Cardiac muscle cell (in vitro differentiated cells and primary cell): Measurements from ENCODE around the gene CINP. TPM values are rescaled to one million over a fixed set of nuclear protein-coding genes. Genes with fewer than 3 reads are reported as not detected.
A peak's percentile ranks its signal among the peaks of the same experiment; 100 is the strongest.

ENCODE experiments used
- DNase-seq, 2 donors: peaks; one replicate each; pipeline versions ENCODE4 v3.0.0 to v3.0.0-alpha.2; 2010 to 2017; ENCODE audit warnings: low read depth in 1 of 2, low spot score in 1 of 2
- H3K27ac ChIP-seq: fragments of 200-600 bp; sonication (generic); 2 replicates; pipeline ENCODE4 v1.5.1; 2016
- H3K27me3 ChIP-seq: fragments of 200-600 bp; sonication (generic); 2 replicates; pipeline ENCODE4 v1.6.0; 2016; ENCODE audit warnings: control low read depth
- H3K36me3 ChIP-seq: fragments of 200-600 bp; sonication (generic); 2 replicates; pipeline ENCODE4 v1.5.1; 2016; ENCODE audit warnings: control low read depth
- H3K4me1 ChIP-seq: fragments of 200-600 bp; sonication (generic); 2 replicates; pipeline ENCODE4 v1.8.1; 2017; ENCODE audit warnings: low read depth, mild to moderate bottlenecking, mixed run types
- H3K4me3 ChIP-seq: fragments of 200-600 bp; sonication (generic); 2 replicates; pipeline ENCODE4 v1.5.1; 2016; ENCODE audit warnings: mild to moderate bottlenecking
- H3K9me3 ChIP-seq: fragments of 200-600 bp; sonication (generic); 2 replicates; pipeline ENCODE4 v1.5.1; 2017; ENCODE audit warnings: low read depth, mild to moderate bottlenecking, control low read depth
- polyA plus RNA-seq: library from polyadenylated mRNA; unstranded; fragments of >200 nt; fragmentation: Nextera tagmentation; extraction: Ambion mirVana; gene quantifications from 2 replicates; pipeline ENCODE4 v1.2.1, GENCODE V29; 2016
- total RNA-seq: library from RNA; depleted of rRNA; stranded (reverse); fragments of >200 nt; gene quantifications from 2 replicates; pipeline ENCODE4 v1.2.3, GENCODE V29; 2016
- TF ChIP-seq, protein P1 (sequence below): IDR thresholded peaks from 2 replicates; pipeline ENCODE4 v1.5.1; 2012; ENCODE audit warnings: low read depth, mild to moderate bottlenecking, low read length

Gene CINP
- total and polyA plus RNA-seq, 2 experiments from 2014 or later = 45.4 to 49.1 TPM

- Histone ChIP-seq H3K36me3 (no peaks in the 10 kb centered on the region), H3K27me3 (no peaks in the 10 kb centered on the region), H3K4me3 (no peak overlapping the region), H3K27ac (peak overlapping the region; percentile 62), H3K4me1 (no peaks in the 10 kb centered on the region), H3K9me3 (no peaks in the 10 kb centered on the region)
- TF ChIP-seq, protein P1, sequence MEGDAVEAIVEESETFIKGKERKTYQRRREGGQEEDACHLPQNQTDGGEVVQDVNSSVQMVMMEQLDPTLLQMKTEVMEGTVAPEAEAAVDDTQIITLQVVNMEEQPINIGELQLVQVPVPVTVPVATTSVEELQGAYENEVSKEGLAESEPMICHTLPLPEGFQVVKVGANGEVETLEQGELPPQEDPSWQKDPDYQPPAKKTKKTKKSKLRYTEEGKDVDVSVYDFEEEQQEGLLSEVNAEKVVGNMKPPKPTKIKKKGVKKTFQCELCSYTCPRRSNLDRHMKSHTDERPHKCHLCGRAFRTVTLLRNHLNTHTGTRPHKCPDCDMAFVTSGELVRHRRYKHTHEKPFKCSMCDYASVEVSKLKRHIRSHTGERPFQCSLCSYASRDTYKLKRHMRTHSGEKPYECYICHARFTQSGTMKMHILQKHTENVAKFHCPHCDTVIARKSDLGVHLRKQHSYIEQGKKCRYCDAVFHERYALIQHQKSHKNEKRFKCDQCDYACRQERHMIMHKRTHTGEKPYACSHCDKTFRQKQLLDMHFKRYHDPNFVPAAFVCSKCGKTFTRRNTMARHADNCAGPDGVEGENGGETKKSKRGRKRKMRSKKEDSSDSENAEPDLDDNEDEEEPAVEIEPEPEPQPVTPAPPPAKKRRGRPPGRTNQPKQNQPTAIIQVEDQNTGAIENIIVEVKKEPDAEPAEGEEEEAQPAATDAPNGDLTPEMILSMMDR = no peak
- peak; percentile 31 to 55 for DNase-seq
Measured at GRCh38 chr14:102370305-102370809, 7.7 kb upstream of the CINP start.

GRCh38 chr14:102363182-102363943 is 673 bp upstream of the CINP start:
- no peaks in the 10 kb centered on the region for H3K9me3 ChIP-seq
- H3K27ac ChIP-seq = peak overlapping the region; percentile 76
- H3K4me3 ChIP-seq = peak overlapping the region; percentile 63
- peak in 1 of 2 donors; percentile 34 for DNase-seq
- peaks cover 5% of the 10 kb centered on the region for H3K4me1 ChIP-seq
- no peaks in the 10 kb centered on the region for H3K27me3 ChIP-seq
- H3K36me3 ChIP-seq = peaks cover 3% of the 10 kb centered on the region
- TF ChIP-seq, protein P1 = no peak

DNA sequence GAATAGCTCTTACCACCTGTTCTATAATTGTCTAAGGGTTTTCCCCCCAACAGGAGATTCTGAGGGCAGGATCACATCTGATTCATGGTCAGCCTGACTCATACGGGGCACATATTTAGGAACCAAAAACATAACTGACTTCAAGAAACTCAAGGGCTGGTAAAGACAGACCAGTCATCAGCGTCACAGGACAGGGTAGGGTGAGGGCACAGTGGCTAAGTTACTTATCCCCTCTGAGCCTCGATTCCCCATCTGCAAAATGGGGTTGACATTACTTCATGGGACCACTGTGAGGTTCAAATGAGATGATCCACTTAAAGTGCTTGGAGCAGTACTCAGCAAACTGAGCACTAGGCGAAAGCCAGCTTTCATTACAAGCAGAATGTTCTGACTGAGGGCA is 606 bp downstream of the CINP start:
- TF ChIP-seq, protein P1 = no peak
- Histone ChIP-seq H3K4me3 (peak overlapping the region; percentile 63), H3K27me3 (no peaks in the 10 kb centered on the region), H3K27ac (peak overlapping the region; percentile 76), H3K36me3 (peaks cover 3% of the 10 kb centered on the region), H3K9me3 (no peaks in the 10 kb centered on the region), H3K4me1 (peaks cover 5% of the 10 kb centered on the region)
- DNase-seq = no peak

DNA sequence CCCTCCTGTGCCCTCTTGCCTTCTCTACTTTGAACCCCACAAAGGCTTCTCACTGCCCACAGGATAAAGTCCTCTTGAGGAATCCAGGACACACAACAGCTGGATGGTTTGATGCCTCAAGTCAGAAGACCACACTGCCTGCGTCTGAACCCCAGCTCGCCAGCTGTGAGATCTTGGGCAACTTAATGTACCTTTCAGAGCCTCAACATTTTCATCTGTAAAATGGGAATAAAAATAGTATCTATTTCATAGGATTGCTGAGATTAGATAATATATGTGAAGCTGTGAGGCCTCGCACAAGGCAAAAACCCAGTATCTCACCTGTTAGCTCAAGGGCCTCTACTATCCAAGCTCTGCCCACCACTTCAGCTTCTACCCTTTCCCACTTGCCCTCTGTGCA is 2.3 kb downstream of the CINP start:
- Histone ChIP-seq H3K27ac (no peak overlapping the region), H3K36me3 (peaks cover 10% of the 10 kb centered on the region), H3K4me3 (no peak overlapping the region), H3K9me3 (no peaks in the 10 kb centered on the region), H3K4me1 (peaks cover 5% of the 10 kb centered on the region), H3K27me3 (no peaks in the 10 kb centered on the region)
- TF ChIP-seq, protein P1 = no peak
- no peak for DNase-seq

GRCh38 chr14:102359341-102359740 is 3.3 kb downstream of the CINP start:
- H3K36me3 ChIP-seq = peaks cover 19% of the 10 kb centered on the region
- peaks cover 5% of the 10 kb centered on the region for H3K4me1 ChIP-seq
- H3K9me3 ChIP-seq = no peaks in the 10 kb centered on the region
- H3K4me3 ChIP-seq = no peak overlapping the region
- H3K27ac ChIP-seq = no peak overlapping the region
- TF ChIP-seq, protein P1 = no peak
- no peak for DNase-seq
- H3K27me3 ChIP-seq = no peaks in the 10 kb centered on the region
